ENCODE measurements around the gene BAHCC1. TPM values are rescaled to one million over a fixed set of nuclear protein-coding genes. Genes with fewer than 3 reads are reported as not detected.
A peak's percentile ranks its signal among the peaks of the same experiment; 100 is the strongest.

The BAHCC1 gene
- total and polyA plus RNA-seq, 9 of the 15 experiments (the other 6 are each of a cell fraction or from before 2014, with no cell fraction given): 0.14 to 26.9 (median 5.0) TPM

- no peaks in the 10 kb centered on the region for H3K9me1 ChIP-seq (ENCODE audit: control insufficient read depth, insufficient read depth, low read length)
- in situ Hi-C loops (cut with MboI): loop anchor here (5.0 kb wide), 2 partner anchors 88 to 233 kb away; no protein-coding TSS in a partner anchor
- no peaks in the 10 kb centered on the region for H4K20me1 ChIP-seq (replicated peaks; ENCODE audit: control insufficient read depth, insufficient read depth, low read length)
- FAIRE-seq: peak; percentile 91
- peak overlapping the region; percentile 89 for H3K27ac ChIP-seq (ENCODE audit: extremely low read depth, low read depth, low read length)
- intact Hi-C loops (cut with micrococcal nuclease): loop anchor here (5.0 to 10.0 kb wide), 3 partner anchors 42 to 186 kb away; partner anchors contain the start of gene SLC38A10
- peak; percentile 69 for ATAC-seq
- H3K9me3 ChIP-seq (replicated peaks; ENCODE audit: control insufficient read depth, insufficient read depth, low read depth, low read length): no peaks in the 10 kb centered on the region
- no peaks in the 10 kb centered on the region for H3K36me3 ChIP-seq (ENCODE audit: control insufficient read depth, insufficient read depth, low read length)
- DNase-seq (ENCODE audit: extremely low read depth in 1 of 4, low spot score in 3 of 4): peak; percentile 54 to 81 (median 64)
- ChIA-PET CTCF (ENCODE audit: low intra/inter-chr PET ratio) (no interaction called here), POLR2A (interaction anchor here (0.5 to 0.9 kb wide), 4 partner anchors 8 to 194 kb away, joined by 3 to 5 read pairs (median 4); no protein-coding TSS in a partner anchor)
- peaks cover 29 to 72% of the 10 kb centered on the region in 2 experiments for H3K4me1 ChIP-seq (replicated peaks in 1 of 2; ENCODE audit: control insufficient read depth in 2 of 2, insufficient read depth in 2 of 2, low read length in 2 of 2)
- peak overlapping the region; percentile 46 for H3K4me3 ChIP-seq
- no peaks in the 10 kb centered on the region; a peak in 1 of 5 replicates for H3K27me3 ChIP-seq (ENCODE audit: control insufficient read depth in 2 of 2, insufficient read depth in 2 of 2, low read length in 2 of 2)
- H2AFZ ChIP-seq (ENCODE audit: low read depth, low read length): peak overlapping the region; percentile 72
- H3K79me2 ChIP-seq (ENCODE audit: control insufficient read depth, insufficient read depth, low read length): no peaks in the 10 kb centered on the region; the same call in 2 of the 3 replicates
- H3K4me2 ChIP-seq (ENCODE audit: insufficient read depth, low read length): peak overlapping the region; percentile 68
- H3K9ac ChIP-seq (ENCODE audit: insufficient read depth in 1 of 2, low read depth in 2 of 2, low read length in 2 of 2): peak overlapping the region; percentile 59 to 85
- WGBS (ENCODE audit: insufficient coverage, low coverage, missing lambda C conversion rate): 23% methylated on average over 21 of the region's 21 CpGs
- BruUV-seq (replicated peaks): TSS peak; percentile 63
- TF ChIP-seq ZNF766 (CRISPR knock-in tag; conservative IDR thresholded peaks at IDR 0.05): no peak
- TF ChIP-seq ZZZ3 (IDR thresholded peaks at IDR 0.05): no peak
- no peak for TF ChIP-seq ZNF3 (CRISPR knock-in tag; IDR thresholded peaks at IDR 0.05)
- TF ChIP-seq NR0B1 (IDR thresholded peaks at IDR 0.05; ENCODE audit: partially characterized antibody): no peak
- TF ChIP-seq ZNF76 (CRISPR knock-in tag; IDR thresholded peaks at IDR 0.05; ENCODE audit: borderline replicate concordance): no peak
- TF ChIP-seq GABPB2 (CRISPR knock-in tag; conservative IDR thresholded peaks at IDR 0.05): no peak
- no peak for TF ChIP-seq RB1 (IDR thresholded peaks at IDR 0.05; ENCODE audit: low read depth)
- TF ChIP-seq ZNF197 (CRISPR knock-in tag; IDR thresholded peaks at IDR 0.05; ENCODE audit: low read depth): no peak
- TF ChIP-seq ZNF395 (CRISPR knock-in tag; IDR thresholded peaks at IDR 0.05): peak; percentile 54; the same call in 1 of the 2 replicates
- no peak for TF ChIP-seq DIDO1 (tag; IDR thresholded peaks at IDR 0.05; ENCODE audit: low read depth)
- TF ChIP-seq YY1 (IDR thresholded peaks at IDR 0.05; ENCODE audit: borderline replicate concordance in 1 of 3, control insufficient read depth in 1 of 3, extremely low read depth in 1 of 3, insufficient read depth in 3 of 3, insufficient read length in 1 of 3, insufficient replicate concordance in 2 of 3, low read depth in 1 of 3, low read length in 2 of 3): no peak
- TF ChIP-seq ZNF174 (CRISPR knock-in tag; IDR thresholded peaks at IDR 0.05): no peak
- TF ChIP-seq POLR3G (IDR thresholded peaks at IDR 0.05; ENCODE audit: extremely low read depth, insufficient read length, insufficient replicate concordance): no peak
- TF ChIP-seq PTRF (tag; IDR thresholded peaks at IDR 0.05): no peak
- peak; percentile 44; the same call in 1 of the 2 replicates for TF ChIP-seq ATF3 (IDR thresholded peaks at IDR 0.05)
- TF ChIP-seq ATF3 (CRISPR knock-in tag; conservative IDR thresholded peaks at IDR 0.05): no peak
- TF ChIP-seq NFATC3 (IDR thresholded peaks at IDR 0.05): no peak
These were observed 85.1 kb downstream of the BAHCC1 start for GRCh38 chr17:81480140-81481072.
